HG03060 (cell line): ENCODE measurements around the gene FPR3.
"Not testable (repeated sequence)": the region's sequence is repeated elsewhere in the genome, so short reads cannot be mapped to it uniquely, and the experiment has no call there.

ENCODE experiments used
- ATAC-seq: cut with Tn5 transposase; IDR thresholded peaks from one replicate; pipeline ENCODE4 v1.9.1; 2021; ENCODE audit warnings: low read depth, moderate number of reproducible peaks; ENCODE audit not compliant: unreplicated experiment

FPR3 gene

GRCh38 chr19:51794885-51795490 is at the start of gene FPR3:
Gene FPR3 (plus strand): TSS chr19:51795157. CDS start chr19:51823749, 28,592 bp downstream.
- no peak for ATAC-seq

GRCh38 chr19:51746731-51747130 is 48.2 kb upstream of the FPR3 start:
- no peak for ATAC-seq

GRCh38 chr19:51749979-51750378 is 45.0 kb upstream of the FPR3 start:
- ATAC-seq, result no peak

GRCh38 chr19:51750400-51751094 is 44.4 kb upstream of the FPR3 start:
- no peak for ATAC-seq

GRCh38 chr19:51751655-51752054 is 43.3 kb upstream of the FPR3 start, which contains the start of gene FPR1:
Gene FPR1 (minus strand): TSS chr19:51751878. CDS start chr19:51746994, 4,884 bp downstream.
- no peak for ATAC-seq

GRCh38 chr19:51754109-51754508 is 40.8 kb upstream of the FPR3 start:
- ATAC-seq, result no peak

GRCh38 chr19:51754770-51755169 is 40.2 kb upstream of the FPR3 start:
- no peak for ATAC-seq

GRCh38 chr19:51755571-51755970 is 39.4 kb upstream of the FPR3 start:
- no peak for ATAC-seq

GRCh38 chr19:51760697-51761356 is 34.1 kb upstream of the FPR3 start, which contains the start of gene FPR2:
Gene FPR2 (plus strand): TSS chr19:51761180. CDS start chr19:51768659, 7,479 bp downstream.
- ATAC-seq, result no peak

- no peak for ATAC-seq
Observed at GRCh38 chr19:51761696-51762095, 33.3 kb upstream of the FPR3 start.

GRCh38 chr19:51765086-51765485 is 29.9 kb upstream of the FPR3 start:
- ATAC-seq, result no peak

GRCh38 chr19:51766461-51766860 is 28.5 kb upstream of the FPR3 start:
- no peak for ATAC-seq

GRCh38 chr19:51771376-51772130 is 23.4 kb upstream of the FPR3 start:
- ATAC-seq, result no peak

- no peak for ATAC-seq
Observed at GRCh38 chr19:51772977-51773376, 22.0 kb upstream of the FPR3 start.

- ATAC-seq, result not testable (repeated sequence)
Observed at GRCh38 chr19:51776561-51776960, 18.4 kb upstream of the FPR3 start.

GRCh38 chr19:51777570-51778462 is 17.1 kb upstream of the FPR3 start:
- ATAC-seq, result no peak

- ATAC-seq, result no peak
Observed at GRCh38 chr19:51779181-51779580, 15.8 kb upstream of the FPR3 start.

- no peak for ATAC-seq
Observed at GRCh38 chr19:51779703-51780102, 15.3 kb upstream of the FPR3 start.

- no peak for ATAC-seq
Observed at GRCh38 chr19:51780270-51780669, 14.7 kb upstream of the FPR3 start.

GRCh38 chr19:51781999-51782398 is 13.0 kb upstream of the FPR3 start:
- ATAC-seq, result no peak
